GM12891 (cell line): ENCODE measurements around the gene PMM2.

Source experiments
- DNase-seq: peaks from one replicate; pipeline ENCODE4 v3.0.0; 2011; ENCODE audit warnings: low spot score; ENCODE audit not compliant: insufficient read length
- FAIRE-seq: peaks from 2 replicates; lab custom pipeline; 2011; peaks lifted over from hg19 to GRCh38; lab: Jason Lieb, UNC
- PAX5 ChIP-seq: IDR thresholded peaks from 2 replicates; pipeline ENCODE4 v1.6.1; 2011; ENCODE audit warnings: low read length, moderate library complexity, mild to moderate bottlenecking; ENCODE audit not compliant: insufficient read depth, severe bottlenecking
- POLR2A ChIP-seq: IDR thresholded peaks from 2 replicates; pipeline ENCODE4 v1.6.1; 2011; ENCODE audit warnings: low read depth, low read length, control low read depth
- POLR2AphosphoS5 ChIP-seq: IDR thresholded peaks from 2 replicates; pipeline ENCODE4 v1.6.1; 2011; ENCODE audit warnings: low read depth, low read length, control low read depth
- POU2F2 ChIP-seq: IDR thresholded peaks from 2 replicates; pipeline ENCODE4 v1.6.1; 2011; ENCODE audit warnings: low read depth, mild to moderate bottlenecking, control low read depth, low read length, moderate library complexity
- SPI1 ChIP-seq: IDR thresholded peaks from 2 replicates; pipeline ENCODE4 v1.6.1; 2011; ENCODE audit warnings: low read depth, low read length, control low read depth
- TAF1 ChIP-seq: IDR thresholded peaks from 2 replicates; pipeline ENCODE4 v1.6.1; 2011; ENCODE audit warnings: low read depth, low read length, control low read depth

PMM2 gene

GRCh38 chr16:8762254-8762653 lies 35.4 kb upstream of the PMM2 start:
- FAIRE-seq (no peak), DNase-seq (no peak)
- TF ChIP-seq SPI1 (no peak), POU2F2 (no peak), POLR2AphosphoS5 (no peak), PAX5 (no peak)

DNA sequence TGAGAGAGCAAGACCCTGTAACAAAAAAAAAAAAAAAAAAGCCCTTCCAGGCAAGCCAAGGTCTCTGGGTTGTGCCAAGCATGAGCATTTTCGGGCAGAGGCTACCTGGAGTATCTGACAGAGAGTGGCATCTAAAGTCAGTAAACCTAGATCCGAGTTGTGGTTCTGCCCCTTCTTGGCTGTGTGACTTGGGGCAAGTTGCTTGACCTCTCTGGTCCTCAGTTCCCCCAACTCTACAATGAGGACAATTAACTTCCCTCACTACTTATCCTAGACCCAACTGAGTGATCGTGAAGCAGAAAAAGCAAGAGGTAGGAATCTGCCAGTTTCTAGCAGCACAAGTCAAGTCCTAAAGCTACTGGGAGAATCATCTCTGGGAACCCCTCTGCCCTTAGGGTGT lies 34.6 kb upstream of the PMM2 start:
- no peak for TF ChIP-seq PAX5
- TF ChIP-seq SPI1: no peak
- no peak for TF ChIP-seq POLR2AphosphoS5
- TF ChIP-seq POLR2A: no peak
- no peak for TF ChIP-seq POU2F2
- TF ChIP-seq TAF1: no peak
- DNase-seq (no peak), FAIRE-seq (no peak)

DNA sequence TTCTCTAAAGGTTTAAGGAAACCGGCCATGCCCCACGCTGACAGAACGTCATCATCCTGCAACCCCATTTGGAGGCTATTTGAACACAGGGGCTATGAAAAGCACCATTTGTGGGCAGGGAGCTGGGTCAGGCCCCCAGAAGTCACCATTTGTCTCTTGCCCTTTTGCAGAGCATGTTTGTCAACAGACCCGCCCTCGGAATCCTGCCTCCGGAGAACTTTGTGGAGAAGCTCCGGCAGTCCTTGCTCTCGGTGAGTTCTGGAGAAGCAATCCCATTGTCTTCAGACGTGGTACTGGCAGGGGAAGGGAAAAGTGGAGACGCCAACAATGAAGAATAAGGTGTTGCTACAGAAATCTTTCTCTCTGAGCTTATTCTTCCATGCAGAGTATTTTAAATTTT lies 33.7 kb upstream of the PMM2 start:
- FAIRE-seq (no peak), DNase-seq (no peak)
- TF ChIP-seq SPI1 (no peak), POLR2A (no peak), POU2F2 (no peak), PAX5 (no peak), POLR2AphosphoS5 (no peak), TAF1 (no peak)

- DNase-seq: no peak
- FAIRE-seq: no peak
- no peak for TF ChIP-seq PAX5
- no peak for TF ChIP-seq POLR2A
- TF ChIP-seq TAF1: no peak
- no peak for TF ChIP-seq SPI1
- TF ChIP-seq POLR2AphosphoS5: no peak
- no peak for TF ChIP-seq POU2F2
These were observed 33.0 kb upstream of the PMM2 start for GRCh38 chr16:8764525-8765250.

GRCh38 chr16:8767176-8767575 lies 30.5 kb upstream of the PMM2 start:
- no peak for FAIRE-seq
- TF ChIP-seq TAF1 (no peak), PAX5 (no peak), POLR2AphosphoS5 (no peak), POU2F2 (no peak), POLR2A (no peak), SPI1 (no peak)
- no peak for DNase-seq

DNA sequence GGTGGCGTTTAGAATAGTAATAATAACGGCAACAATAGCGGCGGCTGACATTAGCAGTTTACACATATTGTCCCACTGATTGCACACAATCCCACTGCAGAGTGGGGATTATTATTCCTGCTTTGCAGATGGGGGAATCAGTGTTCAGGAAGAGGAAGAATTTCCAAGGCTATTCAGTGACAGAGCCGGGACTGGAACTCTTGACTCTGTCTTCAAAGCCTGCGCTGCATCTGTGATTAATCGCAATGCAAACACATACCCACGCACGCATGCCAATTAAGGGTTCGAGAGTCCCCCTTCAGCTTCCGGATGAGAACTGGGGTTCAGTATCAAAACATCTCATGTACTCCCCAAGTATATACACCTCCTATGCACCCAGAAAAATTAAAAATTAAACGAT lies 29.4 kb upstream of the PMM2 start:
- FAIRE-seq: no peak

DNA sequence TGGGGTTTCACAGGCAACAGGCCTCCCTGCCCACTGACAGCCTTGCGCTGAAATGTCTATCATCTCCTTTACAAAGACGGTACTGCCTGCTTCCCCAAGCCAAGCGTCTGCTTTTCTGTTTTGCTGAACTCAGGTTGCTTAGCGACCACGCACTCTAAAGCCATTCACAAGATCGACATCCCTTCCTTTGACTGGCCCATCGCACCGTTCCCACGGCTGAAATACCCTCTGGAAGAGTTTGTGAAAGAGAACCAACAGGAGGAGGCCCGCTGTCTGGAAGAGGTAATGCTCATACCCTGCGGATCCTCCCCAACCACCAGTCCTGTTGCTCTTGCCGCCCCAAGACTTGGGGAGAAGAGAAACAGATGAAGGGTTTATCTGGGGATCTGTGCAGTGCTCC lies 28.9 kb upstream of the PMM2 start:
- TF ChIP-seq SPI1 (no peak), PAX5 (no peak), TAF1 (no peak)
- DNase-seq (no peak), FAIRE-seq (no peak)

More for the DNA sequence above, 29.4 kb upstream of the PMM2 start:
- TF ChIP-seq SPI1 (no peak), PAX5 (no peak), TAF1 (no peak)
- DNase-seq: no peak

GRCh38 chr16:8773537-8773936 lies 24.1 kb upstream of the PMM2 start:
- no peak for DNase-seq
- FAIRE-seq: no peak
- no peak for TF ChIP-seq POU2F2
- no peak for TF ChIP-seq PAX5
- no peak for TF ChIP-seq SPI1
- TF ChIP-seq TAF1: no peak
- TF ChIP-seq POLR2A: no peak
- TF ChIP-seq POLR2AphosphoS5: no peak

- DNase-seq (no peak), FAIRE-seq (no peak)
- TF ChIP-seq POU2F2 (no peak), POLR2A (no peak), PAX5 (no peak), TAF1 (no peak), SPI1 (no peak), POLR2AphosphoS5 (no peak)
These were observed 23.4 kb upstream of the PMM2 start for GRCh38 chr16:8774208-8774607.

DNA sequence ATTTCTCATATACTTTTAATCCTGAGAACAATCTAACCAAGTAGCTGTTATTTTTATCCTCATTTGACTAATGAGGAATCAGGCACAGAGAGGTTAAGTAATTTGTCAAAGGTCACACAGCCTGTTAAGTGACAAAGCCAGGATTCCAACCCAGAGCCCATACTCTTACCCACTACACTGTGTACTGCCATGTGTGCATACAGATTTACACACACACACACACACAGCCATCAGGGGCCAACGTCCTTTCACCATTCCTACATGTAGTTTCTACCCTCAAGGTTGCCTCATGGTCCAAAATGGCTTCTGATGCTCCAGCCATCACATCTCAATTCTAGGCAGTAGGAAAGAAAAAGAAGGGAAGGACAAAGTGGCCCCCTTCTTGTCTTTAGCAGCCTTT lies 22.3 kb upstream of the PMM2 start:
- TF ChIP-seq SPI1: no peak
- TF ChIP-seq POLR2AphosphoS5: no peak
- TF ChIP-seq PAX5: no peak
- TF ChIP-seq POLR2A: no peak
- no peak for FAIRE-seq
- no peak for DNase-seq

GRCh38 chr16:8776129-8776584 lies 21.5 kb upstream of the PMM2 start:
- DNase-seq (no peak), FAIRE-seq (no peak)
- TF ChIP-seq TAF1 (no peak), PAX5 (no peak), POLR2A (no peak), POU2F2 (no peak), SPI1 (no peak), POLR2AphosphoS5 (no peak)
